K562 (cell line): Measurements from ENCODE around the gene RPL26. TPM values are rescaled to one million over a fixed set of nuclear protein-coding genes. Genes with fewer than 3 reads are reported as not detected.

Source experiments
- ATAC-seq: fragments of 200-7000 bp; cut with Tn5 transposase; 3 replicates; pipeline ENCODE4 v1.9.1; 2020; ENCODE audit warnings: moderate library complexity
- BruUV-seq: library from RNA; stranded (reverse); fragments of 400-500 nt; replicated peaks from 2 replicates; lab custom pipeline; 2021; lab: Mats Ljungman, UMichigan
- CTCF ChIA-PET: fragments of 300-600 bp; formaldehyde crosslinking; extraction: SDS; loops from one replicate; lab custom pipeline; 2021; ENCODE audit warnings: low intra/inter-chr PET ratio; lab: Yijun Ruan, JAX
- POLR2A ChIA-PET: fragments of 300-600, 350-650 bp; sonication (Branson Sonifier 250); formaldehyde crosslinking; extraction: SDS; loops from one replicate; lab custom pipeline; 2021; ENCODE audit warnings: antibody characterized with exemption, inconsistent platforms; lab: Yijun Ruan, JAX
- DNase-seq, 4 experiments: peaks; one replicate each; pipeline versions ENCODE4 v3.0.0 to v3.0.0-alpha.2; 2011 to 2018; ENCODE audit warnings: low spot score in 3 of 4, mixed read lengths in 3 of 4; ENCODE audit errors: extremely low read depth in 1 of 4
- FAIRE-seq: peaks from 2 replicates; lab custom pipeline; 2011; peaks lifted over from hg19 to GRCh38; lab: Jason Lieb, UNC
- H2AFZ ChIP-seq: 2 replicates; pipeline ENCODE4 v1.6.0; 2011; ENCODE audit warnings: low read depth, low read length, control low read depth, inconsistent platforms
- H3K27ac ChIP-seq: fragments of 200-600 bp; 3 replicates; pipeline ENCODE4 v1.8.0; 2011; ENCODE audit warnings: low read depth, mild to moderate bottlenecking, control low read depth, inconsistent platforms, low read length, moderate library complexity, mixed read lengths; ENCODE audit errors: extremely low read depth
- H3K27me3 ChIP-seq, 2 experiments: fragments of 300-600 bp in 1 of 2; 2 replicates in 1 of 2; 3 replicates in 1 of 2; pipeline versions ENCODE4 v1.6.0 to v1.8.0; 2011; ENCODE audit warnings: inconsistent platforms in 2 of 2, low read length in 2 of 2, mild to moderate bottlenecking in 1 of 2, mixed read lengths in 1 of 2, moderate library complexity in 1 of 2; ENCODE audit not compliant: control insufficient read depth in 2 of 2, insufficient read depth in 2 of 2
- H3K36me3 ChIP-seq: fragments of 300-600 bp; 3 replicates; pipeline ENCODE4 v1.8.0; 2011; ENCODE audit warnings: mild to moderate bottlenecking, low read length, inconsistent platforms; ENCODE audit not compliant: control insufficient read depth, insufficient read depth
- H3K4me1 ChIP-seq, 2 experiments: fragments of 200-600 bp in 1 of 2; replicated peaks in 1 of 2; 2 replicates in 1 of 2; 3 replicates in 1 of 2; pipeline versions ENCODE4 v1.5.1 to v1.8.0; 2011; ENCODE audit warnings: inconsistent platforms in 2 of 2, low read length in 2 of 2, mild to moderate bottlenecking in 1 of 2, mixed read lengths in 1 of 2, moderate library complexity in 1 of 2; ENCODE audit not compliant: control insufficient read depth in 2 of 2, insufficient read depth in 2 of 2
- H3K4me2 ChIP-seq: 2 replicates; pipeline ENCODE4 v1.6.1; 2011; ENCODE audit warnings: low read length, control low read depth, inconsistent platforms, mixed read lengths; ENCODE audit not compliant: insufficient read depth
- H3K4me3 ChIP-seq: fragments of 200-600 bp; sonication (generic), shearing (Covaris generic); 2 replicates; pipeline ENCODE4 v1.5.1; 2016; ENCODE audit warnings: control low read depth, inconsistent platforms
- H3K79me2 ChIP-seq: fragments of 200-600 bp; 3 replicates; pipeline ENCODE4 v1.8.0; 2011; ENCODE audit warnings: low read length, inconsistent platforms; ENCODE audit not compliant: control insufficient read depth, insufficient read depth
- H3K9ac ChIP-seq, 2 experiments: 2 replicates each; pipeline versions ENCODE4 v1.6.0 to v1.6.1; 2011; ENCODE audit warnings: low read depth in 2 of 2, low read length in 2 of 2, control low read depth in 1 of 2, inconsistent platforms in 1 of 2, mild to moderate bottlenecking in 1 of 2, mixed read lengths in 1 of 2; ENCODE audit not compliant: insufficient read depth in 1 of 2
- H3K9me1 ChIP-seq: one replicate; pipeline ENCODE4 v1.6.0; 2011; ENCODE audit warnings: inconsistent platforms, mild to moderate bottlenecking, low read length, moderate library complexity; ENCODE audit not compliant: control insufficient read depth, insufficient read depth
- H3K9me3 ChIP-seq: replicated peaks from 2 replicates; pipeline ENCODE4 v1.5.1; 2011; ENCODE audit warnings: low read depth, low read length, inconsistent platforms; ENCODE audit not compliant: control insufficient read depth, insufficient read depth
- H4K20me1 ChIP-seq: replicated peaks from 2 replicates; pipeline ENCODE4 v1.6.1; 2011; ENCODE audit warnings: low read length, inconsistent platforms, mixed read lengths; ENCODE audit not compliant: control insufficient read depth, insufficient read depth
- CBFA2T2 ChIP-seq: fragments of 450-650 bp; conservative IDR thresholded peaks from 2 replicates; pipeline ENCODE4 v1.6.1; 2017; ENCODE audit warnings: mild to moderate bottlenecking
- MEF2A ChIP-seq: IDR thresholded peaks from 2 replicates; pipeline ENCODE4 v1.6.1; 2011; ENCODE audit warnings: low read depth, mild to moderate bottlenecking, low read length, moderate library complexity; ENCODE audit not compliant: control insufficient read depth
- RAD51 ChIP-seq: fragments of 450-650 bp; IDR thresholded peaks from 2 replicates; pipeline ENCODE4 v1.7.1; 2016; ENCODE audit warnings: low read depth, mild to moderate bottlenecking, borderline replicate concordance
- TOE1 ChIP-seq, 2 experiments: fragments of 450-650 bp in 1 of 2; sonication (generic) in 1 of 2; formaldehyde crosslinking in 1 of 2; IDR thresholded peaks; 2 replicates each; pipeline versions ENCODE4 v1.7.1 to v1.8.0; 2016 to 2022; ENCODE audit warnings: borderline replicate concordance in 2 of 2, mild to moderate bottlenecking in 2 of 2, antibody characterized with exemption in 1 of 2, inconsistent platforms in 1 of 2, low read depth in 1 of 2, missing genetic modification reagents in 1 of 2, moderate library complexity in 1 of 2
- U2AF2 ChIP-seq: fragments of 200-400 bp; formaldehyde crosslinking; optimal IDR thresholded peaks from 2 replicates; pipeline ENCODE3; 2017; ENCODE audit warnings: low read depth, mild to moderate bottlenecking, low read length
- ZNF3 ChIP-seq: fragments of 250-450 bp; sonication (Bioruptor Pico); IDR thresholded peaks from 2 replicates; pipeline ENCODE4 v1.5.0; 2021; ENCODE audit warnings: mild to moderate bottlenecking, moderate library complexity
- ZNF561 ChIP-seq: fragments of 450-650 bp; formaldehyde crosslinking; conservative IDR thresholded peaks from 2 replicates; pipeline ENCODE4 v1.4.0; 2020; ENCODE audit warnings: mild to moderate bottlenecking, moderate library complexity
- WGBS: fragments of 100-300 bp; shearing (Covaris generic); methylation state at CpG from one replicate; pipeline ENCODE4 v1.1.6; 2016; ENCODE audit warnings: low coverage, mixed read lengths; ENCODE audit not compliant: insufficient coverage; ENCODE audit errors: missing lambda C conversion rate; 5-methylcytosine and 5-hydroxymethylcytosine counted together
- in situ Hi-C: fragments of 300-500 bp; cut with MboI; formaldehyde crosslinking; loops from 4 replicates; pipeline ENCODE4 v1.15.0; 2018; ENCODE audit warnings: inconsistent platforms, mixed read lengths
- intact Hi-C: fragments of 100-400 bp; cut with micrococcal nuclease; formaldehyde crosslinking; loops from 2 replicates; pipeline ENCODE4 v1.14.2; 2022
- polyA plus RNA-seq, 8 experiments: library from polyadenylated mRNA; depleted of rRNA in 4 of 8; stranded (reverse) in 5 of 8; unstranded in 3 of 8; fragments of >200 nt; fragmentation: Nextera tagmentation in 2 of 8; fragmentation: Illumina TruSeq in 1 of 8; extraction: Ambion mirVana in 2 of 8; extraction: Trizol in 1 of 8; gene quantifications; 2 replicates each; pipeline versions ENCODE4 v1.2.1 to v1.2.3, GENCODE V29; 2011 to 2014; ENCODE audit warnings: inconsistent platforms in 1 of 8, missing spikeins in 1 of 8
- total RNA-seq, 7 experiments: library from RNA; depleted of rRNA in 6 of 7; stranded (reverse); fragments of >200 nt in 6 of 7; fragmentation: Illumina TruSeq in 2 of 7; extraction: Trizol in 2 of 7; gene quantifications; 2 replicates each; pipeline versions ENCODE4 v1.2.1 to v1.2.3, GENCODE V29; 2011 to 2021; ENCODE audit warnings: low replicate concordance in 1 of 7
- TF ChIP-seq, protein P1 (sequence below): fragments of 450-650 bp; IDR thresholded peaks from 2 replicates; pipeline ENCODE4 v1.6.1; 2016; ENCODE audit warnings: low read depth
- TF ChIP-seq, protein P2 (sequence below): fragments of 450-650 bp; formaldehyde crosslinking; IDR thresholded peaks from 2 replicates; pipeline ENCODE4 v1.4.0; 2020; ENCODE audit warnings: mild to moderate bottlenecking, mixed read lengths
- TF ChIP-seq, protein P3 (sequence below): sonication (generic); formaldehyde crosslinking; IDR thresholded peaks from 2 replicates; pipeline ENCODE4 v1.5.0; 2020; ENCODE audit warnings: missing genetic modification reagents

The RPL26 gene
- total and polyA plus RNA-seq, 9 of the 15 experiments (the other 6 are each of a cell fraction or from before 2014, with no cell fraction given) = 1,474 to 4,074 (median 2,904) TPM

DNA sequence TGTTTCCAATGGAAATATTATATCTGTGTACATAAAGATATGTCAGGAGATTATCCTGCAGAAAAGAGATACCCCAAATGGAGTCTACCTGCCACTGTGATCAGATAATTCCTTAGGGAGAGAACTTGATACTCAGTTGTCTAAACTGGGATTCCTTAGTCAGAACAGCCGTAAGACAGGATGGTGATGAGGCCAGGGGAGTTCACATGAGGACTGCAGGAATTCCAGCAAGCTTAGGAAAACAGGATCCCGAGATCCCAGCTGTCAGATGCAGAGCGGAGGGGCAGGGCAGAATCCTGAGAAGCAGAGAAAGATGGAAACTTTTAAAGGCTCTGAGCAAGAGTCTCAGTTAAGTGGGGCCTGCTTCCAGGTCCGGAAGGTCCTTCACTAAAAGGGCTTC lies 11.2 kb downstream of the RPL26 start (continued):
- TF ChIP-seq, protein P1, sequence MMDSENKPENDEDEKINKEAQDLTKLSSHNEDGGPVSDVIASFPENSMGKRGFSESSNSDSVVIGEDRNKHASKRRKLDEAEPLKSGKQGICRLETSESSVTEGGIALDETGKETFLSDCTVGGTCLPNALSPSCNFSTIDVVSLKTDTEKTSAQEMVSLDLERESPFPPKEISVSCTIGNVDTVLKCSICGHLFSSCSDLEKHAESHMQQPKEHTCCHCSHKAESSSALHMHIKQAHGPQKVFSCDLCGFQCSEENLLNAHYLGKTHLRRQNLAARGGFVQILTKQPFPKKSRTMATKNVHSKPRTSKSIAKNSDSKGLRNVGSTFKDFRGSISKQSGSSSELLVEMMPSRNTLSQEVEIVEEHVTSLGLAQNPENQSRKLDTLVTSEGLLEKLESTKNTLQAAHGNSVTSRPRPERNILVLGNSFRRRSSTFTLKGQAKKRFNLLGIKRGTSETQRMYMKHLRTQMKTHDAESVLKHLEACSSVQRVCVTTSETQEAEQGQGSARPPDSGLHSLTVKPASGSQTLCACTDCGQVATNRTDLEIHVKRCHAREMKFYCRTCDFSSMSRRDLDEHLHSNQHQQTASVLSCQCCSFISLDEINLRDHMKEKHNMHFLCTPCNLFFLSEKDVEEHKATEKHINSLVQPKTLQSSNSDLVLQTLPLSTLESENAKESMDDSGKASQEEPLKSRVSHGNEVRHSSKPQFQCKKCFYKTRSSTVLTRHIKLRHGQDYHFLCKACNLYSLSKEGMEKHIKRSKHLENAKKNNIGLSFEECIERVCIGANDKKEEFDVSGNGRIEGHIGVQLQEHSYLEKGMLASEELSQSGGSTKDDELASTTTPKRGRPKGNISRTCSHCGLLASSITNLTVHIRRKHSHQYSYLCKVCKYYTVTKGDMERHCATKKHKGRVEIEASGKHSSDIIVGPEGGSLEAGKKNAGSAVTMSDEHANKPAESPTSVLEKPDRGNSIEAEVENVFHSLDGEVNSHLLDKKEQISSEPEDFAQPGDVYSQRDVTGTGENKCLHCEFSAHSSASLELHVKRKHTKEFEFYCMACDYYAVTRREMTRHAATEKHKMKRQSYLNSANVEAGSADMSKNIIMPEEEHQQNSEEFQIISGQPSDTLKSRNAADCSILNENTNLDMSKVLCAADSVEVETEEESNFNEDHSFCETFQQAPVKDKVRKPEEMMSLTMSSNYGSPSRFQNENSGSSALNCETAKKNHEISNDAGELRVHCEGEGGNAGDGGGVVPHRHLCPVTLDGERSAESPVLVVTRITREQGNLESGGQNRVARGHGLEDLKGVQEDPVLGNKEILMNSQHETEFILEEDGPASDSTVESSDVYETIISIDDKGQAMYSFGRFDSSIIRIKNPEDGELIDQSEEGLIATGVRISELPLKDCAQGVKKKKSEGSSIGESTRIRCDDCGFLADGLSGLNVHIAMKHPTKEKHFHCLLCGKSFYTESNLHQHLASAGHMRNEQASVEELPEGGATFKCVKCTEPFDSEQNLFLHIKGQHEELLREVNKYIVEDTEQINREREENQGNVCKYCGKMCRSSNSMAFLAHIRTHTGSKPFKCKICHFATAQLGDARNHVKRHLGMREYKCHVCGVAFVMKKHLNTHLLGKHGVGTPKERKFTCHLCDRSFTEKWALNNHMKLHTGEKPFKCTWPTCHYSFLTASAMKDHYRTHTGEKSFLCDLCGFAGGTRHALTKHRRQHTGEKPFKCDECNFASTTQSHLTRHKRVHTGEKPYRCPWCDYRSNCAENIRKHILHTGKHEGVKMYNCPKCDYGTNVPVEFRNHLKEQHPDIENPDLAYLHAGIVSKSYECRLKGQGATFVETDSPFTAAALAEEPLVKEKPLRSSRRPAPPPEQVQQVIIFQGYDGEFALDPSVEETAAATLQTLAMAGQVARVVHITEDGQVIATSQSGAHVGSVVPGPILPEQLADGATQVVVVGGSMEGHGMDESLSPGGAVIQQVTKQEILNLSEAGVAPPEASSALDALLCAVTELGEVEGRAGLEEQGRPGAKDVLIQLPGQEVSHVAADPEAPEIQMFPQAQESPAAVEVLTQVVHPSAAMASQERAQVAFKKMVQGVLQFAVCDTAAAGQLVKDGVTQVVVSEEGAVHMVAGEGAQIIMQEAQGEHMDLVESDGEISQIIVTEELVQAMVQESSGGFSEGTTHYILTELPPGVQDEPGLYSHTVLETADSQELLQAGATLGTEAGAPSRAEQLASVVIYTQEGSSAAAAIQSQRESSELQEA = no peak
- no peak for TF ChIP-seq U2AF2

DNA sequence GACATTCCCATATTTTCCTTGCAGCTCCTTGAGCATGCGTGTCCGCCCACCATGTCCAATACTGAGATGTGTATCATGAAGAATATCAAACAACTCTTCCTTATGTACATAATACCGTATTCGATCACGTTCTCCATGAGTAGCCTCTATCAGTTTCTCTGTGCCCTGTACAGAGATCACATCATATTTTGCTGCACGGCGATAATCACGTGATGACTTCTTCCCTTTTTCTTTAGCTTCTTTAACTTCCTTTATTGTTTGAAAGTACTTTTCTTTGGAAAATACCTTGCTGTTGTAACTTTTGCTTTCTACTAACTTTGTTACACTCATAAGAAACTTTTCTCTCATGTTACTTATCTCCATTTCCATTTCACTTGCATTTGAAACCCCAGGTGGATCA lies 13.0 kb downstream of the RPL26 start:
- DNase-seq (no peak), FAIRE-seq (no peak)
- Histone ChIP-seq H3K9me1 (no peaks in the 10 kb centered on the region), H3K36me3 (no peaks in the 10 kb centered on the region), H2AFZ (peak overlapping the region; percentile 30; the same call in 1 of the 2 replicates), H3K9ac (no peak overlapping the region), H3K9me3 (no peaks in the 10 kb centered on the region), H3K79me2 (no peaks in the 10 kb centered on the region), H3K4me1 (peaks cover 2 to 14% of the 10 kb centered on the region in 2 experiments; a peak in 3 of 5 replicates), H3K27me3 (no peaks in the 10 kb centered on the region), H3K27ac (no peak overlapping the region), H3K4me3 (no peak overlapping the region)
- BruUV-seq = no TSS peak
- POLR2A ChIA-PET = no interaction called here
- WGBS = 43% methylated on average over 8 of the region's 8 CpGs
- TF ChIP-seq, protein P2, sequence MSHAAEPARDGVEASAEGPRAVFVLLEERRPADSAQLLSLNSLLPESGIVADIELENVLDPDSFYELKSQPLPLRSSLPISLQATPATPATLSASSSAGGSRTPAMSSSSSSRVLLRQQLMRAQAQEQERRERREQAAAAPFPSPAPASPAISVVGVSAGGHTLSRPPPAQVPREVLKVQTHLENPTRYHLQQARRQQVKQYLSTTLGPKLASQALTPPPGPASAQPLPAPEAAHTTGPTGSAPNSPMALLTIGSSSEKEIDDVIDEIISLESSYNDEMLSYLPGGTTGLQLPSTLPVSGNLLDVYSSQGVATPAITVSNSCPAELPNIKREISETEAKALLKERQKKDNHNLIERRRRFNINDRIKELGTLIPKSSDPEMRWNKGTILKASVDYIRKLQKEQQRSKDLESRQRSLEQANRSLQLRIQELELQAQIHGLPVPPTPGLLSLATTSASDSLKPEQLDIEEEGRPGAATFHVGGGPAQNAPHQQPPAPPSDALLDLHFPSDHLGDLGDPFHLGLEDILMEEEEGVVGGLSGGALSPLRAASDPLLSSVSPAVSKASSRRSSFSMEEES (CRISPR knock-in tag) = peak; percentile 92
- peak; percentile 86; the same call in 1 of the 2 replicates for TF ChIP-seq TOE1 (IDR thresholded peaks at IDR 0.05; ENCODE audit: borderline replicate concordance)
- no peak for TF ChIP-seq TOE1 (CRISPR knock-in tag; IDR thresholded peaks at IDR 0.05; ENCODE audit: borderline replicate concordance, low read depth)
- no peak for TF ChIP-seq CBFA2T2
- no peak for TF ChIP-seq MEF2A
- TF ChIP-seq, protein P3, sequence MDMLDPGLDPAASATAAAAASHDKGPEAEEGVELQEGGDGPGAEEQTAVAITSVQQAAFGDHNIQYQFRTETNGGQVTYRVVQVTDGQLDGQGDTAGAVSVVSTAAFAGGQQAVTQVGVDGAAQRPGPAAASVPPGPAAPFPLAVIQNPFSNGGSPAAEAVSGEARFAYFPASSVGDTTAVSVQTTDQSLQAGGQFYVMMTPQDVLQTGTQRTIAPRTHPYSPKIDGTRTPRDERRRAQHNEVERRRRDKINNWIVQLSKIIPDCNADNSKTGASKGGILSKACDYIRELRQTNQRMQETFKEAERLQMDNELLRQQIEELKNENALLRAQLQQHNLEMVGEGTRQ = peak; percentile 4; the same call in 1 of the 2 replicates
- no peak for TF ChIP-seq ZNF561
- TF ChIP-seq RAD51 = peak; percentile 74
- no peak for TF ChIP-seq ZNF3 (CRISPR knock-in tag)
- TF ChIP-seq, all 486 proteins: peak for 4
- ATAC-seq = no peak
- CTCF ChIA-PET = no interaction called here
- H4K20me1 ChIP-seq = no peaks in the 10 kb centered on the region
- intact Hi-C loops = no loop called here
- in situ Hi-C loops = no loop called here
- H3K4me2 ChIP-seq = no peak overlapping the region
